HG03378 (cell line): ENCODE results near the gene EPB41L2.
"Not testable (repeated sequence)": the region's sequence is repeated elsewhere in the genome, so short reads cannot be mapped to it uniquely, and the experiment has no call there.

Experiments used
- ATAC-seq: cut with Tn5 transposase; IDR thresholded peaks from one replicate; pipeline ENCODE4 v1.9.1; 2021; ENCODE audit warnings: mild to moderate bottlenecking, moderate library complexity; ENCODE audit not compliant: unreplicated experiment

EPB41L2 gene

DNA sequence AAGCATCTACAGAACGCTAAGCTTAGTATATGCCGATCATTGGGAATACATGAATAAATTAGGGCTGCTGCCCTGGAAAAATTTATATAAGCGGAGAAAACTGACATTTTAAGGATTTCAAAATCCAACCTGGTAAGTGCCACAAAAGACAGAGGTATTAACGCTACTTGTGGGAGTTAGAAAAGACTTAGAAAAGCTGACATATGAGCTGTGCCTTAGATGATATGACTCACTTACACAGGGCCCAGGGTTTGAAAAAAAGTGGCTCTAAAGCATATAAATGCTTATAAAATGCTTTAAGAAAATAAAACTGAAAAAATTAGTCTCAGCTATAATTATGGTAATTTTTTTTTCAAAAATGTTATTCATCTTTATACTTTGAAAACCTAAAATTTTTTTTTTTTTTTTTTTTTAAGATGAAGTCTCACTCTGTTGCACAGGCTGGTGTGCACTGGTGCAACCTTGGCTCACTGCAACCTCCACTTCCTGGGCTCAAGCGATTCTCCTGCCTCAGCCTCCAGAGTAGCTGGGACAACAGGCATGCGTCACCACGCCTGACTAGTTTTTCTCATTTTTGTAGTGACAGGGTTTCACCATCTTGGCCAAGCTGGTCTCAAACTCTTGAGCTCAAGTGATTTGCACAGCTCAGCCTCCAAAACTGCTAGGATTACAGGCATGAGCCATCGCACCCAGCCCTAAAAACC lies 25.7 kb downstream of the EPB41L2 start:
- ATAC-seq = no peak

DNA sequence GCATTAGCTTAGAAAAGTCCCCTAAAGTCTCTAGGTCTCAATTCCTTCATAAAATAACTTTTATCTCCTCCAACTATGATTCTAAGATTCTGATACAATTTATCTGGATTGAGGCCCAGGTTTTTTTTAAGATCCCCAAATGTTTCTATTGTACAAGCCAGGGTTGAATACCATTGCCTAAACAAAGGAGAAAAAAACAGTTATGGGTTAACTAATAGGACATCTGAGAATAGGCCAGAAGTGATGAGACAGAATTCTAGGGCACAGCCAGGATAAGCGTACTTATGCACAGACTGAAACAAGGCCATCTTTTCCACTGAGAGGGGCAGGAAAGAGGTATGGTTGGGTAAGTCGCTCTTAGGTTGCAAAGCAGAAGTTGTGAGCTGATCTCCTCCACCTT lies 26.4 kb downstream of the EPB41L2 start:
- ATAC-seq = no peak

DNA sequence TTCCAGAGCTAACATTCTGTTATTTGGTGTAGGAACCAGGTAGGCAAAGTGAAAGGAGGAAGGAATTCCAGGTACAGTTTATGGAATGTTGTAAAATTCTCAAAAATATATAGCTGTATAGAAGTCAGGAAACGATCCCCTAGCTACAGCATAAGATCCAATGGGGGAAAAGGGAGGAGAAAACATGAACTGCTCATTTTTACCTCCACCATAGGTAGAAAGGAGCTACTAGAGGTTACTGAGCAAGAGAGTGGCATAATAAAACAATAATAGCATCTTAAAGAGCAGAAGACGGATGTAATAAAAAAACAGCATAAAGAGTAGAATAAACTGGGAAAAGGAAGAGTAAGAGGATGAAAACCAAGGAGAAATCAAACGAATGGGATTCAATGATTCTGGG lies 26.9 kb downstream of the EPB41L2 start:
- no peak for ATAC-seq

DNA sequence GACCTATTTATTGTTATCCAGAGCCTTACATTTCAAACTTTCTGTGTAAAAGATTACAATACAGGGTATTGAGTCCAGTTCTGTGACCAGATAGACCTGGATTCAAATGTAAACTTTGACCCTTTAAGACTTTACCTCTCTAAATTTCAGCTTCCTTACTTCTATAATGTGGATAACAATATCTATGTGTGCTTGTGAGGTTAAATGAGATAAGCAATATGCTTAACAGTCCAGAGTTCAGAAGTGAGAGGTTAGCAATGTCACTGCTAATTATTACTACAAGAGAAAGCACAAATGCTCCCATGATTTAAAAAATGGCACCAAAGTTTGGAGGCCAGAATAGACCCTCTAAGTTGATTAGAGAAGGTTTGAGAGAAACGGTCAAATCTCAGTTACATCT lies 27.5 kb downstream of the EPB41L2 start:
- no peak for ATAC-seq

DNA sequence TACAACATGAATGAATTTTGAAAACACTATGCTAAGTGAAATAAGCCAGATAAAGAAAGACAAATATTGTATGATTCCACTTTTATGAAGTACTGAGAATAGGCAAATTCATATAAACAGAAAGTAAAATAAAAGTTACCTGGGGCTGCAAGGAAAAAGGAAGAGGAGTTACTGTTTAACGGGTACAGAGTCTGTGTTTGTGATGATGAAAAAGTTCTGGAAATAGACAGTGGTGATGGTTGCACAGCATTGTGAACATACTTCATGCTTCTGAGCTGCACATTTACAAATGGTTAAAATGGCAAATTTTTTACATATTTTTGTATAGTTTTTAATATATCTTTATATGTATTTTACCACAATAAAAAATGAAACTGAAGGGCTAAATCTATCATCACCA lies 29.4 kb downstream of the EPB41L2 start:
- ATAC-seq = no peak

DNA sequence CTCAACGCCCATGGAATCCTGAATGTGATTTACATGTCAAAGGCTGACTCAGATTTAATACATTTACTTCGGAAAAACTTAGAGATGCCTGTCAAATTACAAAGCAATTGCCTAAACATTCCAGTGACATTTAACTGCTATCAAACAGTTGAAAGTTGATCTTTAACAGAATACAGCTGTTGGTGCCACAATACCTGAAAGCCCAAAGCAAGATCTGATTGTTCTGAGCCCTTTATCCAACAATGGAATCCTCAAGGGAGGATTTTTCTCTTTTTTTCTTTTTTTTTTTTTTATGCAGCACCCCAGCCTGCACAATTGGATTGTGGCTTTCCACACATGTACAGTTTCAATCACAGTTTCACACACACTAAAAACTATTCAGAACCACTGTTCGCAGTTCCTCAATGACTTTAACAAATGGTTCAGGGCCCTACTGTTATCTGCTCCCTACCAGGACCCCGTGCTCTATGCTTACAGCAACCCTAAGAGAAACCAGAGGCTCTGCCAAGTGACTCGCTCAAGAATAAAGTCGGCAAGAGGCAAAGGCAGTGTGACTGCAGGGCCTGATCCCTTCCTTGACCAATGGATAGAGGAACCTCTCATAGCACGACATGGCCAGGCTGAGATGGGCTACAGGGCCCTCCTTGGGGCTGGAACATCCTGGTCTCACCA lies 33.3 kb downstream of the EPB41L2 start:
- peak; percentile 93 for ATAC-seq

DNA sequence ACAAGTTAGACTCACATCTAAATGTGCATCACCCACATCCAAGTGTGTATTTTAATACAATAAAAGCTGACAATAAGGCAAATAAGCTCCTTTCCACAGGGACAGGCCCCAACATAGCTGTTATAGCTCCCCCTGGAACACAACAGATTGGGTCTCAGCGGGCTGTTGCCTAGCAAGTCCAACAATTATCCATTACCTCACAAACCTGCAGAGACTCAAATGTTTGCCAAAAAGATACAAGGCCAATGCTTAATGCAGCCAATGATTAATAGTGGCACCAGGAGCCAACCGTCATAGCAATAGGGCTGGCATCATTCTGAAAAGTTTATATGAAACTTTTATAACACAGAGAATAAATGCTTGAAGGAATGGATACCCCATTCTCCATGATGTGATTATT lies 35.7 kb downstream of the EPB41L2 start:
- no peak for ATAC-seq

DNA sequence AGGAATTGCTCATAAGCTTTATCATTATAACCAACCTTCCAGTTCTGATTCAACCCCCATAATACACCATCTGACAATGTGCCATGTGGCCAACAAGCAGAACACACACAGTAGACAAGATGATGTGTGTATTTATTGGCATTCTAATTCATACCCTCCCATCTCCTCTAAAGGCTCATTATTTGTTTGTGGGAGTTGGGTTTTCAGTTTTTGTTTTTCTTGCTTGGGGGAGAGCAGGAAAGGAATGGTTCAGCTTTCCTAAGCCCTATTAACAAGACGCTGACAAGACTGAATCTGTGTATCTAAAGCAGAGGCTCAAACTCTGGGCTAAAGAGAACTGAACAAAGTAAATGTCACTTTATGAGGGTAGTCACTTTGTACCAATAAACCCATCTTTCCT lies 36.8 kb downstream of the EPB41L2 start:
- ATAC-seq = no peak

DNA sequence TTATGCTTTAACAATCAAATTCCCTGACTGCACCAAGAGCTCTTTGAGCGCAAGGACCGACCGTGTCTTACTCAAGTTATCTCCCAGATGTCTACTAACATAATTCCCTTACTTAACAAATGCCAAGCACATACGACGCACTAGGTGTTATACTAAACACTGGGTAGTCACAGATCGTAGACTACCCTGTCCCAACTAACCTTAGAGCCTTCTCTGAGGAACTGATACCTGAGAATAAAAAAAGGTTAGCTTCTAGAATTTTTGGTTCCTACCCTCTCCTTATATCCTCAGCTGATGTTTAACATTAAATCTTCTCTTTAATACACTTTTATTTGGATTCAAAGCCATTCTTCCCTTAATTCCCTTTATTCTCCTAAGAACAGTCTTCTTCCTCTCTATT lies 38.5 kb downstream of the EPB41L2 start:
- ATAC-seq = no peak

DNA sequence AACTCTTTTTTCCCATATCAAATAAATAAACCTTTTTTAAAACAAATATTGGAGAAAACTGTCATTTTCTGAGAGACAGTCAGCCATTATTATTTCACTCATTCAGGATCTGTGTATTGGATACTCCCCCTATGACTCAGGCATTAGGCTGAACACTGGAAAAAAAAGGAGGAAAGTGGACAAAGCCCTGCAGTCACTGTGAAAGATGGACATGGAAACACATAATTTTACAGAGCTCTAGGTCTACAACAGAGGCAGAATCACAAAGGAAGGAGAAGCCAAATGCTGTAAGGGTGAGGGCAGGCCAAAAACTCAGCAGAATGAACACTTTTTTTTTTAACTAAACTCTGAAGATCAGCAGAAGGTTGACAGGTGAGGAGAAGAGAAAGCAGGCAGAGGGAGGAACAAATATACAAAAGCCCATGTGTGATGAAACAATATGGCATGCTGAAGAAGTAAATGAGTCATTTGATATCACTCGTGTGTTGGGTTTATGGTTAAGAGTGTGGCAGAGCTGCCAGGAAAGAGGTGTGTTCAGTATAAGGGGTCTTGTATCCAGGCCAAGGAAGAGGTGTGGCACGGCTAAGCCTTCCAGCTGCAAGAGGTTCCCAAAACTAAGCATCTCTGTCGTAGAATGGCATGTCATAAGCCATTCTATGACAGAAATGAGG lies 39.1 kb downstream of the EPB41L2 start:
- ATAC-seq = no peak

DNA sequence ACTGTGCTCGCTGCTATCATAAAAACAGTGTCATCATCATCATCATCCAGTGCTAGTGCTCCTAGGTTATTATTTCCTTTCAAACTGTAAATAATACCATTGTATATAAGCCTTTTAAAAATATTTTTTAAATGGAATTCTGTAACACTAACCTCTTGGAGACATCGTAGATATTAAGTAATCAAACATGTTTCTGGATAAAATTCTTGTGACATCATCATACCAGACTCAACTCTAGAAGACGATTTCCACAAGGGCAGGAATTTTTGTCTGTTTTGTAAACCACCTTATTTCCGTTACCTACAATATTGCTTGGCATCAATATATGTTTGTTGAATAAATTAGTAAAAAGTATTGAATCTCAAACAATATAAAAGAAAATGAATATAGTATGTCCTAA lies 40.4 kb downstream of the EPB41L2 start:
- no peak for ATAC-seq

DNA sequence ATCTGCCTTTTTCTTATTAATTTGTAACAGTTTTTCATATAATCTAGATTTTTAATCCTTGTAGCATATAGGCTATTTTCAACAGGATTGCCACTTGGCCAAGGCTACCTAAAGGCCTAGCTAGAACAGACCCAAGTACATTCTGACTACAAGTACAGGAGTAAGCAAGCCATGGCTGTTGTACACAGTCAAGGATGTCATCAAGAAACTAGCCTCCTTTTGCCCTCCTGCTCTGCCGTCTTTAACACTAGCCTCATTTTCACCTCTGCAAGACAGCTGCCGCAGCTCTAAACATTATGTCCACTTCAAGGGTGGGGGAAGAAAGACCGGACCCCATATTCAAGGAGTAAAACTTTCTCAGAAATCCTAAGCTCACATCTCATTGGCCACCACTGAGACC lies 45.1 kb downstream of the EPB41L2 start:
- no peak for ATAC-seq

DNA sequence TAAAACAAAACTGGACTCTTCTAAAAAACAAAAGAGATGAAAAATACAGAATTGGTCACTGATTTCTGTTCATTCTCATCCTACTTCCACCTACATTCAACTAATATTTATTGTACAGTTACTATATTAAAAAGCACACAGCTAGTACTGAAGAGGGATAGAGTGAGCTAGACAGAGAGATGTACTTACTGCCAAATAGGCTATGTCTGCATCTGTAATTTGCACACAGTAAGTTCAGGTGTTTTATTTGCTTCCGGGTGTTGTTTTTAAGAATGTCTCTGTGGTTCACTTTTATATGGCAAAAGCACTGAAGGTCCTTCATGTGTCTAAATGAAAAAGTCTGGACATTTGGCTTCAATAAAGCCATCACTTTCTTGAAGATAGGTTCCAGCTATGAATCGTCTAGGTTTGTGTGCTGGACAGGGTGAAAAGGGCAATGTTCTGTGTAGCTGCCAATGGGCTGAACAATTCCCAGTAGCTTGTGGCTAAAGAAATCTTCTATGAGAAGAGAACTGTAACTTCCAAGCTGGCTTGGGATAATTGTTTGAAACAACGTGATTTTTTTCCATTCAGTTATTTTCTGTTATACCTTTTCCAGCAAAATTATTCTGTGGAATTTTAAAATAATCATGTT lies 47.3 kb downstream of the EPB41L2 start:
- no peak for ATAC-seq

DNA sequence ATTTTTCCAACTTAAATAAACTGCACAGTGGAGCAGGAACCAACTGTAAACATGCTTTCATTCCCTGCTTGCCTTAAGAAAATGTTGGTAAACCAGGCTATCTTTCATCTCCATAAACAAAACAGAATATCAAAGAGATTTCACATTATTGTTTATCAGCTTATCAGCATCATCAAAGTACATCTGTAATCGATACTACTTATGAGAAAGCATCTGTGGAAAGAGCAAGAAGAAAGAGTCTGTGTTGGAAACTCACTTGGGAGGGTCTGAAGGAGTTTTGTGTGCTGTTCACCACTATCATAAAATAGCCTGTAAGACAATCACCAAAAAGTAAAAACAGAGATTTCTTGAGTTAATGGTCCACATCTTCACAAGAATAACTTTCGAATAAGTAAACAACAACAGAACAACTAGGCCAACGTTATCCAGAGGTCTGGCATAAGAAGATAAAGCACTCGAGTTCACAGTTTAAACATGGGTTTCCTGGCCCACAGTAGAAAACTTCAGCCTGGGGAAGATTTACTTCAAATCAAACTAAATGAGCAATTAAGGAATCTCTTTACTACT lies 47.9 kb downstream of the EPB41L2 start:
- no peak for ATAC-seq

DNA sequence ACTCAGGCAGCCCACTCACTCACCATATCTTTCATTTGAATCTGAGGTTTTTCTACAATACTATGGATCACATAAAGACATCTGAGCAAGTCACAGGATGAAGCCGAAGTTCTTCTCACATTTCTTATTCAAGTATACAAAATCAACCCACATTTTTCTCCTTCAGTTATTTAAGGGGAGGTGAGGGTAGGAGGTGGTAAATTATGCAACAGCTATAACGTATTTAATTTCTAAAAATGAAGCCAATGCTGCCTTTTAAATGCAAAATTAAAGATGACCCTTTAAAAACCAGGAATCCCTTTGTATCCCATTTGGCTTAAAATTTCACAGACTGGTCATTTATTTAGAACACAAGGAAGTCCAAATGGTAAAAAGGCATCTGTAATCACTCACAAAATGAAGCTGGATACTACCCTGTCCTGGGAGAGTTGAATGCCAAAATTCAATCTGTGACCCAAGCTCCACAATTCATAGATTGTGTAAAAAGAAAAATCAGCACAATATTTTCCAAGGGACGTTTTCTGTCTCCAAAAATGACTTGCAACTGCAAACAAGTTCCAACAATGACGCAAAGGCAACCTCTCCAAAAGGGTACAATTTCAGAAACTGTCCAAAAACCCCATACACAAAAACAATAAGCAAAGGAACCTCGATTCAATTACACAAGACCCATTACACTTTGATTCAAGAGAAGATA lies 48.8 kb downstream of the EPB41L2 start:
- ATAC-seq = no peak

DNA sequence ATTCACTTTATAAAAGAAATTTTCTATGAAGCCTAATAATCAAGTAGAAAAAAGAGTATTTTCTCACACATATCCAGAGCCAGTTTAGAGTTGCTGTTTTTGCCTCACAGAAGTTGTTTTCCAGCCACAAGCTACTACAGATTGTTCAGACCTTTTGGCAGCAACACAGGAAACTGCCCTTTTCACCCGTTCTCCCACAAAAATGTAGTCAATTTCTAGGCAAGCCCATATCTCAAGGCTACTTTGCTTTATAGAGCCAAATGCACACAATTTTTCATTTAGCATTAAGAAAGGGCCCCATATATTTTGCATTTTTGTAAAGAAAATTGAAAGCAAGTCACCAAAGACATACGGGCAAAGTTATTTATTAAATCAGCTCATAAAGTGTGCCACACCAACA lies 49.5 kb downstream of the EPB41L2 start:
- ATAC-seq = no peak

DNA sequence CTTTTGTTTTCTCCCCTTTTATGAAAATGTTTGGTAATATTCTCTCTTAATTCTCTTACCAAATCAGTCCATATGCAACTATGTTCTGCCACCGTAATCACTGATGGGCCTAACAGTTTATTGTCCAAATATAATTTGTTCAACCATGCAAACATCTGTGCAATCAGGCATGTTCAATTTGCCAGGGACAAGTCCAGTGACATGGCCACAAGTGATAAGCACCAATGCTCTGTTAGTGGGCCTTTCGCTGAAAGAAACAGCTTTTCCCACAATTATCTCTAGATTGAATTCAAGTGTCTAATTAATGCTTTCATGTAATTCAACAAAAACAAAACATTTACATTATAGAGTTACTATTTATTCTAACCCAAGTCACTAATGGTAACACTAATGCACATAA lies 53.3 kb downstream of the EPB41L2 start:
- no peak for ATAC-seq

DNA sequence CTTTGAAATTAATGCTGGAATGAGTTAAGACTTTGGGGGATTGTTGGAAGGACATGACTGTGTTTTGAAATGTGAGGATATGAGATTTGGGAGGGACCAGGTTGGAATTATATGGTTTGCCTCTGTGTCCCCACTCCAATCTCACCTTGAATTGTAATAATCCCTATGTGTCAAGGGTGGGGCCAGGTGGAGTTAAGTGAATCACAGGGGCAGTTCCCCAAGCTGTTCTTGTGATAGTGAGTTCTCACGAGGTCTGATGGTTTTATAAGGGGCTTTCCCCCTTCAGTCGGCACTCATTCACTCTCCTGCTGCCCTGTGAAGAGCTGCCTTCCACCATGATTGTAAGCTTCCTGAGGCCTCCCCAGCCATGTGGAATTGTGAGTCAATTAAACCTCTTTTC lies 54.1 kb downstream of the EPB41L2 start:
- not testable (repeated sequence) for ATAC-seq

DNA sequence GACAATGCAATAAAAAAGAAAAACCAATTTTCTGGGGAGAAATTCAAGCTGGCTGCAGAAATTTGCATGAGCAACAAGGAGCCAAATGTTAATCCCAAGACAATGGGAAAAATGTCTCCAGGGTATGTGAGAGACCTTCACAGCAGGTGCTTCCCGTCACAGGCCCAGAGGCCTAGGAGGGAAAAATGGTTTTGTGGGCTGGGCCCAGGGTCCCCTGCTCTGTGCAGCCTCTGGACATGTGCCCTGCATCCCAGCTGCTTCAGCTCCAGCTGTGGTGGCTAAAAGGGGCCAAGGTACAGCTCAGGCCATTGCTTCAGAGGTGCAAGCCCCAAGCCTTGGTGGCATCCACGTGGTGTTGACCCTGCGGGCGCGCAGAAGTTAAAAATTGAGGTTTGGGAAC lies 55.1 kb downstream of the EPB41L2 start:
- not testable (repeated sequence) for ATAC-seq

DNA sequence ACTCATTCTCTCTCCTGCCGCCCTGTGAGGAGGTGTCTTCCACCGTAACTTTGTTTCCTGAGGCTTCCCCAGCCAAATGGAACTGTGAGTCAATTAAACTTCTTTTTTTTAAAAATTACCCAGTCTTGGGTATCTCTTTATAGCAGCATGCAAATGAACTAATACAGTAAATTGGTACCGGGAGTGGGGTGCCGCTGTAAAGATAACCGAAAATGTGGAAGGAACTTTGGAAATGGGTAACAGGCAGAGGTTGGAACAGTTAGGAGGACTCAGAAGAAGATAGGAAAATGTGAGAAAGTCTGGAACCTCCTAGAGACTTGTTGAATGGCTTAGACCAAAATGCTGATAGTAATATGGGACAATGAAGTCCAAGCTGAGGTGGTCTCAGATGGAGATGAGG lies 55.8 kb downstream of the EPB41L2 start:
- ATAC-seq = no peak
